Superior temporal gyrus (tissue), 1 donor: Measurements from ENCODE around the gene ADCY6.

Experiments
- DNase-seq: peaks from one replicate; pipeline ENCODE4 v3.0.0-alpha.2; 2016; ENCODE audit errors: extremely low spot score

Gene ADCY6

GRCh38 chr12:48783432-48783831 lies 5.5 kb downstream of the ADCY6 start:
- no peak for DNase-seq

- DNase-seq, result no peak
Measured at GRCh38 chr12:48782457-48783395, 6.2 kb downstream of the ADCY6 start.

GRCh38 chr12:48781750-48782456 lies 7.0 kb downstream of the ADCY6 start:
- DNase-seq, result no peak

GRCh38 chr12:48780381-48781025 lies 8.4 kb downstream of the ADCY6 start:
- DNase-seq, result no peak

GRCh38 chr12:48779869-48780268 lies 9.0 kb downstream of the ADCY6 start:
- no peak for DNase-seq

GRCh38 chr12:48777501-48778400 lies 11.1 kb downstream of the ADCY6 start:
- DNase-seq, result no peak

GRCh38 chr12:48776956-48777355 lies 11.9 kb downstream of the ADCY6 start:
- DNase-seq, result no peak

- no peak for DNase-seq
Measured at GRCh38 chr12:48775991-48776649, 12.8 kb downstream of the ADCY6 start.

GRCh38 chr12:48775299-48775698 lies 13.6 kb downstream of the ADCY6 start:
- no peak for DNase-seq

- DNase-seq, result no peak
Measured at GRCh38 chr12:48774516-48774915, 14.4 kb downstream of the ADCY6 start.

GRCh38 chr12:48773686-48774085 lies 15.2 kb downstream of the ADCY6 start:
- DNase-seq, result no peak

- no peak for DNase-seq
Measured at GRCh38 chr12:48771588-48772112, 17.2 kb downstream of the ADCY6 start.

- DNase-seq, result no peak
Measured at GRCh38 chr12:48770756-48771155, 18.1 kb downstream of the ADCY6 start.

GRCh38 chr12:48768736-48769135 lies 20.2 kb downstream of the ADCY6 start:
- no peak for DNase-seq

- DNase-seq, result no peak
Measured at GRCh38 chr12:48768147-48768546, 20.7 kb downstream of the ADCY6 start.

- DNase-seq, result no peak
Measured at GRCh38 chr12:48767521-48767920, 21.4 kb downstream of the ADCY6 start.

GRCh38 chr12:48767047-48767446 lies 21.8 kb downstream of the ADCY6 start:
- no peak for DNase-seq

GRCh38 chr12:48765753-48766162 lies 23.1 kb downstream of the ADCY6 start:
- no peak for DNase-seq

GRCh38 chr12:48764521-48764920 lies 24.4 kb downstream of the ADCY6 start:
- DNase-seq, result no peak

GRCh38 chr12:48758737-48759136 lies 30.2 kb downstream of the ADCY6 start:
- DNase-seq, result no peak

GRCh38 chr12:48758186-48758585 lies 30.7 kb downstream of the ADCY6 start:
- no peak for DNase-seq
